K562 (cell line): ENCODE results near the gene TXNRD2. TPM values are rescaled to one million over a fixed set of nuclear protein-coding genes. Genes with fewer than 3 reads are reported as not detected.

Experiments
- COPS2 ChIP-seq: fragments of 450-650 bp; conservative IDR thresholded peaks from 2 replicates; pipeline ENCODE4 v1.6.1; 2016; ENCODE audit warnings: mild to moderate bottlenecking, moderate library complexity
- CREB1 ChIP-seq, 2 experiments: sonication (generic) in 1 of 2; formaldehyde crosslinking in 1 of 2; IDR thresholded peaks; 2 replicates each; pipeline versions ENCODE4 v1.6.1 to v1.8.0; 2012 to 2022; ENCODE audit warnings: inconsistent platforms in 1 of 2, mild to moderate bottlenecking in 1 of 2, missing genetic modification reagents in 1 of 2, moderate library complexity in 1 of 2
- ETS2 ChIP-seq: IDR thresholded peaks from 2 replicates; pipeline ENCODE4 v1.6.1; 2016; ENCODE audit warnings: borderline replicate concordance, missing genetic modification characterization, mild to moderate bottlenecking, moderate library complexity, missing compliant biosample characterization; ENCODE audit not compliant: poor library complexity, severe bottlenecking
- ETV5 ChIP-seq: sonication (generic); formaldehyde crosslinking; IDR thresholded peaks from 2 replicates; pipeline ENCODE4 v1.4.0; 2020; ENCODE audit warnings: low read depth, mild to moderate bottlenecking, missing genetic modification reagents
- HCFC1 ChIP-seq: IDR thresholded peaks from 2 replicates; pipeline ENCODE4 v1.6.1; 2012; ENCODE audit warnings: low read depth, low read length, improper control_type of control experiment
- HDAC1 ChIP-seq, 2 experiments: fragments of 450-650 bp; IDR thresholded peaks; 2 replicates each; pipeline ENCODE4 v1.6.1; 2016 to 2017; ENCODE audit warnings: inconsistent platforms in 1 of 2, mild to moderate bottlenecking in 1 of 2, moderate library complexity in 1 of 2
- KLF10 ChIP-seq: fragments of 250-450 bp; sonication (Bioruptor Pico); IDR thresholded peaks from 2 replicates; pipeline ENCODE4 v1.6.1; 2021; ENCODE audit warnings: matching md5 sums
- NCOA4 ChIP-seq: fragments of 450-650 bp; IDR thresholded peaks from 2 replicates; pipeline ENCODE4 v1.6.1; 2018; ENCODE audit warnings: mild to moderate bottlenecking; ENCODE audit not compliant: partially characterized antibody
- NFE2L1 ChIP-seq: fragments of 450-650 bp; IDR thresholded peaks from 2 replicates; pipeline ENCODE4 v1.6.1; 2016; ENCODE audit warnings: missing genetic modification characterization, low read depth, mild to moderate bottlenecking, missing compliant biosample characterization, moderate library complexity, borderline replicate concordance
- NR4A1 ChIP-seq, 2 experiments: fragments of 250-450 bp in 1 of 2; fragments of 450-650 bp in 1 of 2; sonication (Bioruptor Pico) in 1 of 2; IDR thresholded peaks; 2 replicates each; pipeline versions ENCODE4 v1.4.0 to v1.6.1; 2016 to 2020; ENCODE audit warnings: mild to moderate bottlenecking in 2 of 2, missing compliant biosample characterization in 1 of 2, missing genetic modification characterization in 1 of 2, moderate library complexity in 1 of 2
- RBFOX2 ChIP-seq: fragments of 200-400 bp; formaldehyde crosslinking; IDR thresholded peaks from 2 replicates; pipeline ENCODE4 v1.6.1; 2017; ENCODE audit warnings: low read depth, mild to moderate bottlenecking, low read length, moderate library complexity
- RBM14 ChIP-seq: fragments of 200-400 bp; formaldehyde crosslinking; IDR thresholded peaks from 2 replicates; pipeline ENCODE4 v1.6.1; 2018; ENCODE audit warnings: low read depth, mild to moderate bottlenecking, low read length, moderate library complexity, borderline replicate concordance; ENCODE audit not compliant: insufficient read depth
- TOE1 ChIP-seq, 2 experiments: fragments of 450-650 bp in 1 of 2; sonication (generic) in 1 of 2; formaldehyde crosslinking in 1 of 2; IDR thresholded peaks; 2 replicates each; pipeline versions ENCODE4 v1.7.1 to v1.8.0; 2016 to 2022; ENCODE audit warnings: borderline replicate concordance in 2 of 2, mild to moderate bottlenecking in 2 of 2, antibody characterized with exemption in 1 of 2, inconsistent platforms in 1 of 2, low read depth in 1 of 2, missing genetic modification reagents in 1 of 2, moderate library complexity in 1 of 2
- ZNF436 ChIP-seq: fragments of 250-450, 450-650 bp; sonication (Bioruptor Pico); formaldehyde crosslinking; IDR thresholded peaks from 2 replicates; pipeline ENCODE4 v1.7.0; 2020; ENCODE audit warnings: mild to moderate bottlenecking
- polyA plus RNA-seq, 8 experiments: library from polyadenylated mRNA; depleted of rRNA in 4 of 8; stranded (reverse) in 5 of 8; unstranded in 3 of 8; fragments of >200 nt; fragmentation: Nextera tagmentation in 2 of 8; fragmentation: Illumina TruSeq in 1 of 8; extraction: Ambion mirVana in 2 of 8; extraction: Trizol in 1 of 8; gene quantifications; 2 replicates each; pipeline versions ENCODE4 v1.2.1 to v1.2.3, GENCODE V29; 2011 to 2014; ENCODE audit warnings: inconsistent platforms in 1 of 8, missing spikeins in 1 of 8
- total RNA-seq, 7 experiments: library from RNA; depleted of rRNA in 6 of 7; stranded (reverse); fragments of >200 nt in 6 of 7; fragmentation: Illumina TruSeq in 2 of 7; extraction: Trizol in 2 of 7; gene quantifications; 2 replicates each; pipeline versions ENCODE4 v1.2.1 to v1.2.3, GENCODE V29; 2011 to 2021; ENCODE audit warnings: low replicate concordance in 1 of 7
- TF ChIP-seq, protein P1 (sequence below): sonication (generic); formaldehyde crosslinking; IDR thresholded peaks from 2 replicates; pipeline ENCODE4 v1.8.0; 2023; ENCODE audit warnings: missing genetic modification reagents, mild to moderate bottlenecking, borderline replicate concordance
- TF ChIP-seq, protein P2 (sequence below): sonication (generic); formaldehyde crosslinking; IDR thresholded peaks from 2 replicates; pipeline ENCODE4 v1.8.1; 2023; ENCODE audit warnings: mild to moderate bottlenecking, missing genetic modification reagents

The TXNRD2 gene
- total and polyA plus RNA-seq, 9 of the 15 experiments (the other 6 are each of a cell fraction or from before 2014, with no cell fraction given), result 3.3 to 80.2 (median 49.4) TPM

DNA sequence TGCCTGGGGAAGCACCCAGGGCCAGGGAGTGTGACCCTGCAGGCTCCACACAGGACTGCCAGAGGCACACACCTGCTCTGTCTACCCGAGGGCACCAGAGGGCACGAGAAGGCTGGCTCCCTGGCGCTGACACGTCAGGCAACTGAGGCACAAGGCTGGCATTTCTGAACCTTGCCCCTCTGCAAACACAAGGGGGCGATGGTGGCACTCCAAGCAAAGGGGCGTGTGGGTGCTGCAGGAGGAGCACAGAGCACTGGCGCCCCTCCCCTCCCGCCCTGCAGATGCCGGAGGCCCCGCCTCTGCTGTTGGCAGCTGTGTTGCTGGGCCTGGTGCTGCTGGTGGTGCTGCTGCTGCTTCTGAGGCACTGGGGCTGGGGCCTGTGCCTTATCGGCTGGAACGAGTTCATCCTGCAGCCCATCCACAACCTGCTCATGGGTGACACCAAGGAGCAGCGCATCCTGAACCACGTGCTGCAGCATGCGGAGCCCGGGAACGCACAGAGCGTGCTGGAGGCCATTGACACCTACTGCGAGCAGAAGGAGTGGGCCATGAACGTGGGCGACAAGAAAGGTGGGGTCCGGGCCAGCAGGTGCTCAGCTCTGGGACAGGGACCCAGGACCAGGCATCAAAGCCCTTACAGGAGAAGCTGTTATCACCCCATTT is 20.8 kb upstream of the TXNRD2 start (continued):
- TF ChIP-seq, protein P1, sequence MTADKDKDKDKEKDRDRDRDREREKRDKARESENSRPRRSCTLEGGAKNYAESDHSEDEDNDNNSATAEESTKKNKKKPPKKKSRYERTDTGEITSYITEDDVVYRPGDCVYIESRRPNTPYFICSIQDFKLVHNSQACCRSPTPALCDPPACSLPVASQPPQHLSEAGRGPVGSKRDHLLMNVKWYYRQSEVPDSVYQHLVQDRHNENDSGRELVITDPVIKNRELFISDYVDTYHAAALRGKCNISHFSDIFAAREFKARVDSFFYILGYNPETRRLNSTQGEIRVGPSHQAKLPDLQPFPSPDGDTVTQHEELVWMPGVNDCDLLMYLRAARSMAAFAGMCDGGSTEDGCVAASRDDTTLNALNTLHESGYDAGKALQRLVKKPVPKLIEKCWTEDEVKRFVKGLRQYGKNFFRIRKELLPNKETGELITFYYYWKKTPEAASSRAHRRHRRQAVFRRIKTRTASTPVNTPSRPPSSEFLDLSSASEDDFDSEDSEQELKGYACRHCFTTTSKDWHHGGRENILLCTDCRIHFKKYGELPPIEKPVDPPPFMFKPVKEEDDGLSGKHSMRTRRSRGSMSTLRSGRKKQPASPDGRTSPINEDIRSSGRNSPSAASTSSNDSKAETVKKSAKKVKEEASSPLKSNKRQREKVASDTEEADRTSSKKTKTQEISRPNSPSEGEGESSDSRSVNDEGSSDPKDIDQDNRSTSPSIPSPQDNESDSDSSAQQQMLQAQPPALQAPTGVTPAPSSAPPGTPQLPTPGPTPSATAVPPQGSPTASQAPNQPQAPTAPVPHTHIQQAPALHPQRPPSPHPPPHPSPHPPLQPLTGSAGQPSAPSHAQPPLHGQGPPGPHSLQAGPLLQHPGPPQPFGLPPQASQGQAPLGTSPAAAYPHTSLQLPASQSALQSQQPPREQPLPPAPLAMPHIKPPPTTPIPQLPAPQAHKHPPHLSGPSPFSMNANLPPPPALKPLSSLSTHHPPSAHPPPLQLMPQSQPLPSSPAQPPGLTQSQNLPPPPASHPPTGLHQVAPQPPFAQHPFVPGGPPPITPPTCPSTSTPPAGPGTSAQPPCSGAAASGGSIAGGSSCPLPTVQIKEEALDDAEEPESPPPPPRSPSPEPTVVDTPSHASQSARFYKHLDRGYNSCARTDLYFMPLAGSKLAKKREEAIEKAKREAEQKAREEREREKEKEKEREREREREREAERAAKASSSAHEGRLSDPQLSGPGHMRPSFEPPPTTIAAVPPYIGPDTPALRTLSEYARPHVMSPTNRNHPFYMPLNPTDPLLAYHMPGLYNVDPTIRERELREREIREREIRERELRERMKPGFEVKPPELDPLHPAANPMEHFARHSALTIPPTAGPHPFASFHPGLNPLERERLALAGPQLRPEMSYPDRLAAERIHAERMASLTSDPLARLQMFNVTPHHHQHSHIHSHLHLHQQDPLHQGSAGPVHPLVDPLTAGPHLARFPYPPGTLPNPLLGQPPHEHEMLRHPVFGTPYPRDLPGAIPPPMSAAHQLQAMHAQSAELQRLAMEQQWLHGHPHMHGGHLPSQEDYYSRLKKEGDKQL (CRISPR knock-in tag), result no peak
- TF ChIP-seq TOE1 (IDR thresholded peaks at IDR 0.05; ENCODE audit: borderline replicate concordance), result peak; percentile 52; the same call in 1 of the 2 replicates
- TF ChIP-seq TOE1 (CRISPR knock-in tag; IDR thresholded peaks at IDR 0.05; ENCODE audit: borderline replicate concordance, low read depth), result no peak
- no peak for TF ChIP-seq COPS2
- TF ChIP-seq ETS2 (tag), result no peak
- peak; percentile 5; the same call in 1 of the 2 replicates for TF ChIP-seq NR4A1 (CRISPR knock-in tag; IDR thresholded peaks at IDR 0.05)
- no peak for TF ChIP-seq NR4A1 (tag; IDR thresholded peaks at IDR 0.05)
- peak; percentile 36; the same call in 1 of the 2 replicates for TF ChIP-seq CREB1 (IDR thresholded peaks at IDR 0.05)
- TF ChIP-seq CREB1 (CRISPR knock-in tag; IDR thresholded peaks at IDR 0.05), result no peak
- no peak for TF ChIP-seq ETV5 (CRISPR knock-in tag)
- no peak for TF ChIP-seq HCFC1
- 0 out of 2 replicates have a peak, but pooled peaks have one; percentile 65 for TF ChIP-seq KLF10 (CRISPR knock-in tag)
- TF ChIP-seq ZNF436 (CRISPR knock-in tag), result no peak
- TF ChIP-seq, protein P2, sequence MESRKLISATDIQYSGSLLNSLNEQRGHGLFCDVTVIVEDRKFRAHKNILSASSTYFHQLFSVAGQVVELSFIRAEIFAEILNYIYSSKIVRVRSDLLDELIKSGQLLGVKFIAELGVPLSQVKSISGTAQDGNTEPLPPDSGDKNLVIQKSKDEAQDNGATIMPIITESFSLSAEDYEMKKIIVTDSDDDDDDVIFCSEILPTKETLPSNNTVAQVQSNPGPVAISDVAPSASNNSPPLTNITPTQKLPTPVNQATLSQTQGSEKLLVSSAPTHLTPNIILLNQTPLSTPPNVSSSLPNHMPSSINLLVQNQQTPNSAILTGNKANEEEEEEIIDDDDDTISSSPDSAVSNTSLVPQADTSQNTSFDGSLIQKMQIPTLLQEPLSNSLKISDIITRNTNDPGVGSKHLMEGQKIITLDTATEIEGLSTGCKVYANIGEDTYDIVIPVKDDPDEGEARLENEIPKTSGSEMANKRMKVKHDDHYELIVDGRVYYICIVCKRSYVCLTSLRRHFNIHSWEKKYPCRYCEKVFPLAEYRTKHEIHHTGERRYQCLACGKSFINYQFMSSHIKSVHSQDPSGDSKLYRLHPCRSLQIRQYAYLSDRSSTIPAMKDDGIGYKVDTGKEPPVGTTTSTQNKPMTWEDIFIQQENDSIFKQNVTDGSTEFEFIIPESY (CRISPR knock-in tag), result no peak
- TF ChIP-seq HDAC1 (IDR thresholded peaks at IDR 0.05), result peak in 1 of 2 experiments; percentile 26; a peak in 2 of 4 replicates
- TF ChIP-seq RBFOX2, result peak; percentile 56
- no peak for TF ChIP-seq NFE2L1 (tag)
- TF ChIP-seq NCOA4, result no peak
- TF ChIP-seq RBM14, result no peak
